Brain microvascular endothelial cell (primary cell): Measurements from ENCODE around the gene P3H4.

Experiments used
- DNase-seq: peaks from one replicate; pipeline ENCODE4 v3.0.0-alpha.2; 2020
- H3K27ac ChIP-seq: fragments of 250-450 bp; sonication (Bioruptor Pico); 2 replicates; pipeline ENCODE4 v1.5.1; 2020; ENCODE audit warnings: mild to moderate bottlenecking, moderate library complexity
- H3K27me3 ChIP-seq: fragments of 250-450 bp; sonication (Bioruptor Pico); replicated peaks from 2 replicates; pipeline ENCODE4 v1.5.1; 2020; ENCODE audit warnings: mild to moderate bottlenecking
- H3K36me3 ChIP-seq: fragments of 250-450 bp; sonication (Bioruptor Pico); replicated peaks from 2 replicates; pipeline ENCODE4 v1.5.1; 2020; ENCODE audit warnings: mild to moderate bottlenecking
- H3K4me3 ChIP-seq: 2 replicates; pipeline ENCODE4 v1.5.1; 2011; ENCODE audit warnings: low read depth, mild to moderate bottlenecking, control low read depth, low read length, moderate library complexity
- CTCF ChIP-seq: IDR thresholded peaks from 2 replicates; pipeline ENCODE4 v1.5.1; 2011; ENCODE audit warnings: low read depth, mild to moderate bottlenecking, moderate library complexity, low read length, control low read depth, inconsistent platforms; ENCODE audit errors: missing control alignments
- in situ Hi-C: cut with HindIII; loops from 2 replicates; pipeline ENCODE4 v1.10.0; 2017; ENCODE audit warnings: low sequenced_read_pairs, low pct_ligation_motif_present

Gene P3H4

GRCh38 chr17:41825175-41825845 lies 13.6 kb upstream of the P3H4 start:
- H3K27ac ChIP-seq = no peak overlapping the region
- in situ Hi-C loops = no loop called here
- no peak for DNase-seq
- H3K27me3 ChIP-seq = no peaks in the 10 kb centered on the region
- H3K4me3 ChIP-seq = no peak overlapping the region
- TF ChIP-seq CTCF = no peak
- peaks cover 46% of the 10 kb centered on the region for H3K36me3 ChIP-seq

- peaks cover 50% of the 10 kb centered on the region for H3K36me3 ChIP-seq
- in situ Hi-C loops = no loop called here
- DNase-seq = no peak
Observed at GRCh38 chr17:41824086-41824485, 12.3 kb upstream of the P3H4 start.

GRCh38 chr17:41823580-41823979 lies 11.8 kb upstream of the P3H4 start:
- no peak for TF ChIP-seq CTCF
- in situ Hi-C loops = no loop called here
- DNase-seq = no peak
- Histone ChIP-seq H3K27me3 (no peaks in the 10 kb centered on the region), H3K27ac (no peak overlapping the region), H3K36me3 (peaks cover 48% of the 10 kb centered on the region), H3K4me3 (no peak overlapping the region)

More at GRCh38 chr17:41824086-41824485, 12.3 kb upstream of the P3H4 start:
- no peak overlapping the region for H3K4me3 ChIP-seq
- TF ChIP-seq CTCF = no peak
- no peak overlapping the region for H3K27ac ChIP-seq
- no peaks in the 10 kb centered on the region for H3K27me3 ChIP-seq

GRCh38 chr17:41823141-41823524 lies 11.4 kb upstream of the P3H4 start:
- Histone ChIP-seq H3K27me3 (no peaks in the 10 kb centered on the region), H3K4me3 (no peak overlapping the region)

GRCh38 chr17:41822216-41823140 lies 10.7 kb upstream of the P3H4 start:
- in situ Hi-C loops = no loop called here
- Histone ChIP-seq H3K27ac (no peak overlapping the region), H3K36me3 (peaks cover 52% of the 10 kb centered on the region), H3K27me3 (no peaks in the 10 kb centered on the region), H3K4me3 (no peak overlapping the region)
- DNase-seq = no peak
- TF ChIP-seq CTCF = no peak

More at GRCh38 chr17:41823141-41823524, 11.4 kb upstream of the P3H4 start:
- H3K27ac ChIP-seq = no peak overlapping the region
- H3K36me3 ChIP-seq = peaks cover 48% of the 10 kb centered on the region
- in situ Hi-C loops = no loop called here
- DNase-seq = no peak
- no peak for TF ChIP-seq CTCF
